PFSK-1 (cell line): ENCODE results near the gene GSTM4.

Experiments
- FOXP2 ChIP-seq: optimal IDR thresholded peaks from 2 replicates; pipeline ENCODE3; 2011; ENCODE audit warnings: borderline replicate concordance, control low read depth, inconsistent platforms; ENCODE audit not compliant: insufficient read depth; ENCODE audit errors: extremely low read length, extremely low read depth
- POLR2AphosphoS5 ChIP-seq: IDR thresholded peaks from 2 replicates; pipeline ENCODE4 v1.6.1; 2012; ENCODE audit warnings: low read depth, mild to moderate bottlenecking, control low read depth, low read length, moderate library complexity
- SIN3A ChIP-seq: IDR thresholded peaks from 2 replicates; pipeline ENCODE4 v1.6.1; 2012; ENCODE audit warnings: mild to moderate bottlenecking, low read length, moderate library complexity, borderline replicate concordance; ENCODE audit not compliant: insufficient read depth
- TAF1 ChIP-seq: IDR thresholded peaks from 2 replicates; pipeline ENCODE4 v1.6.1; 2012; ENCODE audit warnings: low read length, control low read depth, borderline replicate concordance; ENCODE audit not compliant: insufficient read depth
- TF ChIP-seq, protein P1 (sequence below), 2 experiments: IDR thresholded peaks; 2 replicates each; pipeline versions ENCODE4 v1.6.1 to v1.8.0; 2011 to 2012; ENCODE audit warnings: low read depth in 2 of 2, low read length in 2 of 2, control low read depth in 1 of 2, inconsistent platforms in 1 of 2, mild to moderate bottlenecking in 1 of 2, moderate library complexity in 1 of 2; ENCODE audit not compliant: insufficient read depth in 1 of 2

GSTM4 gene

GRCh38 chr1:109624201-109625010 is 31.5 kb upstream of the GSTM4 start:
- TF ChIP-seq, protein P1, sequence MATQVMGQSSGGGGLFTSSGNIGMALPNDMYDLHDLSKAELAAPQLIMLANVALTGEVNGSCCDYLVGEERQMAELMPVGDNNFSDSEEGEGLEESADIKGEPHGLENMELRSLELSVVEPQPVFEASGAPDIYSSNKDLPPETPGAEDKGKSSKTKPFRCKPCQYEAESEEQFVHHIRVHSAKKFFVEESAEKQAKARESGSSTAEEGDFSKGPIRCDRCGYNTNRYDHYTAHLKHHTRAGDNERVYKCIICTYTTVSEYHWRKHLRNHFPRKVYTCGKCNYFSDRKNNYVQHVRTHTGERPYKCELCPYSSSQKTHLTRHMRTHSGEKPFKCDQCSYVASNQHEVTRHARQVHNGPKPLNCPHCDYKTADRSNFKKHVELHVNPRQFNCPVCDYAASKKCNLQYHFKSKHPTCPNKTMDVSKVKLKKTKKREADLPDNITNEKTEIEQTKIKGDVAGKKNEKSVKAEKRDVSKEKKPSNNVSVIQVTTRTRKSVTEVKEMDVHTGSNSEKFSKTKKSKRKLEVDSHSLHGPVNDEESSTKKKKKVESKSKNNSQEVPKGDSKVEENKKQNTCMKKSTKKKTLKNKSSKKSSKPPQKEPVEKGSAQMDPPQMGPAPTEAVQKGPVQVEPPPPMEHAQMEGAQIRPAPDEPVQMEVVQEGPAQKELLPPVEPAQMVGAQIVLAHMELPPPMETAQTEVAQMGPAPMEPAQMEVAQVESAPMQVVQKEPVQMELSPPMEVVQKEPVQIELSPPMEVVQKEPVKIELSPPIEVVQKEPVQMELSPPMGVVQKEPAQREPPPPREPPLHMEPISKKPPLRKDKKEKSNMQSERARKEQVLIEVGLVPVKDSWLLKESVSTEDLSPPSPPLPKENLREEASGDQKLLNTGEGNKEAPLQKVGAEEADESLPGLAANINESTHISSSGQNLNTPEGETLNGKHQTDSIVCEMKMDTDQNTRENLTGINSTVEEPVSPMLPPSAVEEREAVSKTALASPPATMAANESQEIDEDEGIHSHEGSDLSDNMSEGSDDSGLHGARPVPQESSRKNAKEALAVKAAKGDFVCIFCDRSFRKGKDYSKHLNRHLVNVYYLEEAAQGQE (IDR thresholded peaks at IDR 0.05; ENCODE audit: insufficient read depth in 1 of 2, low read depth in 2 of 2, low read length in 2 of 2), result no peak
- TF ChIP-seq POLR2AphosphoS5 (no peak), TAF1 (no peak), FOXP2 (no peak), SIN3A (no peak)

GRCh38 chr1:109625176-109625575 is 30.7 kb upstream of the GSTM4 start:
- TF ChIP-seq TAF1, result no peak
- TF ChIP-seq POLR2AphosphoS5, result no peak
- no peak for TF ChIP-seq FOXP2
- TF ChIP-seq, protein P1 (IDR thresholded peaks at IDR 0.05; ENCODE audit: insufficient read depth in 1 of 2, low read depth in 2 of 2, low read length in 2 of 2), result no peak
- no peak for TF ChIP-seq SIN3A

- TF ChIP-seq SIN3A, result no peak
- no peak for TF ChIP-seq POLR2AphosphoS5
- TF ChIP-seq TAF1, result no peak
- TF ChIP-seq FOXP2, result no peak
- TF ChIP-seq, protein P1 (IDR thresholded peaks at IDR 0.05; ENCODE audit: insufficient read depth in 1 of 2, low read depth in 2 of 2, low read length in 2 of 2), result no peak
Measured at GRCh38 chr1:109625601-109626560, 30.0 kb upstream of the GSTM4 start.

- TF ChIP-seq POLR2AphosphoS5 (no peak), TAF1 (no peak), SIN3A (no peak)
Measured at GRCh38 chr1:109626682-109627408, 29.1 kb upstream of the GSTM4 start.
